Measurements from ENCODE around the gene WWOX.

WWOX gene

GRCh38 chr16:79201436-79201835 is 1102.0 kb downstream of the WWOX start:
- Histone ChIP-seq H3K9ac (ENCODE audit: low read length) (no peak overlapping the region), H3K4me3 (ENCODE audit: low read length) (no peak overlapping the region), H3K27me3 (ENCODE audit: control insufficient read depth, insufficient read depth, low read length) (no peaks in the 10 kb centered on the region), H3K36me3 (ENCODE audit: control insufficient read depth, insufficient read depth, low read length) (no peaks in the 10 kb centered on the region), H3K4me1 (ENCODE audit: control insufficient read depth, insufficient read depth, low read length) (no peaks in the 10 kb centered on the region), H3K9me3 (ENCODE audit: control insufficient read depth, low read length) (no peaks in the 10 kb centered on the region)

GRCh38 chr16:79202977-79203376 is 1103.5 kb downstream of the WWOX start:
- Histone ChIP-seq H3K9me3 (ENCODE audit: control insufficient read depth, low read length) (no peaks in the 10 kb centered on the region), H3K27me3 (ENCODE audit: control insufficient read depth, insufficient read depth, low read length) (no peaks in the 10 kb centered on the region), H3K4me1 (ENCODE audit: control insufficient read depth, insufficient read depth, low read length) (no peaks in the 10 kb centered on the region), H3K9ac (ENCODE audit: low read length) (no peak overlapping the region), H3K36me3 (ENCODE audit: control insufficient read depth, insufficient read depth, low read length) (no peaks in the 10 kb centered on the region), H3K4me3 (ENCODE audit: low read length) (no peak overlapping the region)

DNA sequence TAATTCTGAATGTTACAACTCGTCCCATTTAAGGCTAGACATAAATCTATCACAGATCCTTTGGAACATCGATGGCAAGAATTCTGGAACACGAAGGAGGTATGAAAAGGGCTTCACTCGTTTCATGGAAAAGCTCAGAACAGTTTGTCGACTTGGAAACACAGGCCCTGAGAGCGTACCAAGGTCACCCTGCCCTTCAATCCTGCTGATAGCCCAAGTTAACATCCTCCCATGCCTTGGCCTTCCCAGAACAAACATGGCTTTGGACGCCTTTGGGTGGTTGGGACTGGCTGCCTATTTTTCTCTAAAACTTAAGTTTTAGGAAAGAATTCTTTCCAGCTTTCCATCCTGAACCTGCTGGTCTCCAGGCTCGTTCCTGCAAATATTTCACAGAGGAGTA is 1105.0 kb downstream of the WWOX start:
- no peaks in the 10 kb centered on the region for H3K27me3 ChIP-seq (ENCODE audit: control insufficient read depth, insufficient read depth, low read length)

GRCh38 chr16:79206889-79207288 is 1107.4 kb downstream of the WWOX start:
- H3K4me1 ChIP-seq (ENCODE audit: control insufficient read depth, insufficient read depth, low read length), result peaks cover 5% of the 10 kb centered on the region
- H3K9ac ChIP-seq (ENCODE audit: low read length), result no peak overlapping the region
- H3K36me3 ChIP-seq (ENCODE audit: control insufficient read depth, insufficient read depth, low read length), result no peaks in the 10 kb centered on the region
- no peak overlapping the region for H3K4me3 ChIP-seq (ENCODE audit: low read length)
- no peaks in the 10 kb centered on the region for H3K27me3 ChIP-seq (ENCODE audit: control insufficient read depth, insufficient read depth, low read length)
- no peaks in the 10 kb centered on the region for H3K9me3 ChIP-seq (ENCODE audit: control insufficient read depth, low read length)

More for the DNA sequence above, 1105.0 kb downstream of the WWOX start:
- no peak overlapping the region for H3K9ac ChIP-seq (ENCODE audit: low read length)
- H3K4me1 ChIP-seq (ENCODE audit: control insufficient read depth, insufficient read depth, low read length), result no peaks in the 10 kb centered on the region
- no peaks in the 10 kb centered on the region for H3K36me3 ChIP-seq (ENCODE audit: control insufficient read depth, insufficient read depth, low read length)
- no peak overlapping the region for H3K4me3 ChIP-seq (ENCODE audit: low read length)
- H3K9me3 ChIP-seq (ENCODE audit: control insufficient read depth, low read length), result no peaks in the 10 kb centered on the region

DNA sequence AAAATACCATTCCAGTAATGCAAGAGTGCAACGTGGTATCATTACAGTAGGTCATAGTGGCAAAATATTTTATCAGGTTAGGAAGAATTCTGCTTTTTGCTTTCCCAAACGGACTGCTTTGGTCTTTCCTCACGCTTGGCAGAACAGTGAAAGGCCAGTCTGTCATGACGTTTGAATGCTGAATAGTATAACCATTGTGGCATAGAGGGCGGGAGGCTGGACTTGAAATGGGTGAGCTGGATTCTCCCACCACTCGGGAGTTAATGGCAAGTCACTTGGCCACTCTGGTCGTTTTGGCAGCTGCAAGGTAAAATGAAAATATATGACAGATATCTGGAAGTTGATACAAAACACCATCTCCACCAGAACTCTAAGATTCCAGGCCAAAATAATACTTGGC is 1109.9 kb downstream of the WWOX start:
- Histone ChIP-seq H3K36me3 (ENCODE audit: control insufficient read depth, insufficient read depth, low read length) (no peaks in the 10 kb centered on the region), H3K9ac (ENCODE audit: low read length) (no peak overlapping the region), H3K27me3 (ENCODE audit: control insufficient read depth, insufficient read depth, low read length) (no peaks in the 10 kb centered on the region), H3K9me3 (ENCODE audit: control insufficient read depth, low read length) (no peaks in the 10 kb centered on the region), H3K4me3 (ENCODE audit: low read length) (no peak overlapping the region), H3K4me1 (ENCODE audit: control insufficient read depth, insufficient read depth, low read length) (peaks cover 5% of the 10 kb centered on the region)

GRCh38 chr16:79210607-79211006 is 1111.2 kb downstream of the WWOX start:
- H3K4me1 ChIP-seq (ENCODE audit: control insufficient read depth, insufficient read depth, low read length), result peaks cover 5% of the 10 kb centered on the region
- H3K9me3 ChIP-seq (ENCODE audit: control insufficient read depth, low read length), result no peaks in the 10 kb centered on the region
- no peaks in the 10 kb centered on the region for H3K27me3 ChIP-seq (ENCODE audit: control insufficient read depth, insufficient read depth, low read length)
- no peaks in the 10 kb centered on the region for H3K36me3 ChIP-seq (ENCODE audit: control insufficient read depth, insufficient read depth, low read length)
- H3K9ac ChIP-seq (ENCODE audit: low read length), result no peak overlapping the region
- H3K4me3 ChIP-seq (ENCODE audit: low read length), result no peak overlapping the region

- Histone ChIP-seq H3K36me3 (ENCODE audit: control insufficient read depth, insufficient read depth, low read length) (no peaks in the 10 kb centered on the region), H3K9ac (ENCODE audit: low read length) (no peak overlapping the region), H3K27me3 (ENCODE audit: control insufficient read depth, insufficient read depth, low read length) (no peaks in the 10 kb centered on the region), H3K4me3 (ENCODE audit: low read length) (no peak overlapping the region), H3K4me1 (ENCODE audit: control insufficient read depth, insufficient read depth, low read length) (peaks cover 5% of the 10 kb centered on the region), H3K9me3 (ENCODE audit: control insufficient read depth, low read length) (no peaks in the 10 kb centered on the region)
These were observed 1112.1 kb downstream of the WWOX start for GRCh38 chr16:79211586-79211985.

DNA sequence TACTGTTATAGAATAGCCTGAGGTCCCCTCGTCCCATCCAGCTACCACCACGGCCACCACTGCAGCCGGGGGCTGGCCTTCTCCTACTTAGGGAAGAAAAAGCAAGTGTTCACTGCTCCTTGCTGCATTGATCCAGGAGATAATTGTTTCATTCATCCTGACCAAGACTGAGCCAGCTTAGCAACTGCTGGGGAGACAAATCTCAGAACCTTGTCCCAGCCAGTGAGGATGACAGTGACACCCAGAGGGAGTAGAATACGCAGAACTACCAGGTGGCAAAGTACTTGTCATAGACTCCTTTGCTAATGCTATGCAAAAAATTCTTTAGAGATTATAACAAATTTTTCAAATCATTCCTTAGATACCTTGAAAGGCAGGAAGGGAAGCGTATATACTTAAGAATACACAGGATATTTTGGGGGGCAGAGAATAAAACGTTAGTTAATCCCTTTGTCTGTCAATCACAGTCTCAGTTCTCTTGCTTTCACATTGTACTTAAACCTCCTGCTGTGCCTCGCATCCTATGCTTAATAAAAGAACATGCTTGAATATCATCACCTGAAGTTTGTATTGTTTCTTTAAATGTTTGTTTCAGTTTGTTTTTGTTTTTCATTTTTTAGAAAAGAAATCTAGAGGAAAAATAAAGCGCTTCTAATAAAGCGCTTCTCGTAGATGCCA is 1112.8 kb downstream of the WWOX start:
- H3K4me1 ChIP-seq (ENCODE audit: control insufficient read depth, insufficient read depth, low read length), result peaks cover 7% of the 10 kb centered on the region
- H3K9me3 ChIP-seq (ENCODE audit: control insufficient read depth, low read length), result no peaks in the 10 kb centered on the region
- H3K36me3 ChIP-seq (ENCODE audit: control insufficient read depth, insufficient read depth, low read length), result no peaks in the 10 kb centered on the region
- no peaks in the 10 kb centered on the region for H3K27me3 ChIP-seq (ENCODE audit: control insufficient read depth, insufficient read depth, low read length)
- no peak overlapping the region for H3K9ac ChIP-seq (ENCODE audit: low read length)
- no peak overlapping the region for H3K4me3 ChIP-seq (ENCODE audit: low read length)

GRCh38 chr16:79213214-79213613 is 1113.8 kb downstream of the WWOX start:
- no peak overlapping the region for H3K9ac ChIP-seq (ENCODE audit: low read length)
- H3K9me3 ChIP-seq (ENCODE audit: control insufficient read depth, low read length), result no peaks in the 10 kb centered on the region
- H3K4me1 ChIP-seq (ENCODE audit: control insufficient read depth, insufficient read depth, low read length), result peaks cover 17% of the 10 kb centered on the region
- no peaks in the 10 kb centered on the region for H3K27me3 ChIP-seq (ENCODE audit: control insufficient read depth, insufficient read depth, low read length)
- H3K4me3 ChIP-seq (ENCODE audit: low read length), result no peak overlapping the region
- no peaks in the 10 kb centered on the region for H3K36me3 ChIP-seq (ENCODE audit: control insufficient read depth, insufficient read depth, low read length)

DNA sequence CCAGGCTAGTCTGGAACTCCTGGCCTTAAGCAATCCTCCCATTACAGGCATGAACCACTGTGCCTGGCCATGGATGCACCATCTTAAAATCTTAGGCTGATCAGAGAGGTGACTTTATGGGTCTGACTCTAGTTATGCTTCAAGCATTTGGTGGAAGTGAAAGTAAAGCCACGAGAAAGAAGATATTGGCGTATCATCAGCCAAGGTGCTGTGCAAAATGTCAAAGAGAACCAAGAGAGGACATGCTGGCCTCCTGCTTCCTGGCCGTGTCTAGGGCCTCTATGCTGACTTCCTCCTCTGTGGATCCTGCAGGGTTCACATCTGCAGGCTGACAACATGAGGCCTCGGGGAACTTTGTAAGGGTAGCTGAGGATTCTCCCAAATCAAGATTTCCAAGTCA is 1115.8 kb downstream of the WWOX start:
- H3K27me3 ChIP-seq (ENCODE audit: control insufficient read depth, insufficient read depth, low read length), result no peaks in the 10 kb centered on the region
- no peaks in the 10 kb centered on the region for H3K9me3 ChIP-seq (ENCODE audit: control insufficient read depth, low read length)
- no peak overlapping the region for H3K9ac ChIP-seq (ENCODE audit: low read length)
- no peaks in the 10 kb centered on the region for H3K36me3 ChIP-seq (ENCODE audit: control insufficient read depth, insufficient read depth, low read length)
- peaks cover 24% of the 10 kb centered on the region for H3K4me1 ChIP-seq (ENCODE audit: control insufficient read depth, insufficient read depth, low read length)
- no peak overlapping the region for H3K4me3 ChIP-seq (ENCODE audit: low read length)

- Histone ChIP-seq H3K9ac (ENCODE audit: low read length) (no peak overlapping the region), H3K4me1 (ENCODE audit: control insufficient read depth, insufficient read depth, low read length) (peaks cover 24% of the 10 kb centered on the region), H3K36me3 (ENCODE audit: control insufficient read depth, insufficient read depth, low read length) (no peaks in the 10 kb centered on the region), H3K27me3 (ENCODE audit: control insufficient read depth, insufficient read depth, low read length) (no peaks in the 10 kb centered on the region), H3K9me3 (ENCODE audit: control insufficient read depth, low read length) (no peaks in the 10 kb centered on the region), H3K4me3 (ENCODE audit: low read length) (no peak overlapping the region)
These were observed 1118.0 kb downstream of the WWOX start for GRCh38 chr16:79217375-79218011.

- no peaks in the 10 kb centered on the region for H3K36me3 ChIP-seq (ENCODE audit: control insufficient read depth, insufficient read depth, low read length)
- H3K9me3 ChIP-seq (ENCODE audit: control insufficient read depth, low read length), result no peaks in the 10 kb centered on the region
- H3K27me3 ChIP-seq (ENCODE audit: control insufficient read depth, insufficient read depth, low read length), result no peaks in the 10 kb centered on the region
- no peak overlapping the region for H3K4me3 ChIP-seq (ENCODE audit: low read length)
- no peak overlapping the region for H3K9ac ChIP-seq (ENCODE audit: low read length)
- H3K4me1 ChIP-seq (ENCODE audit: control insufficient read depth, insufficient read depth, low read length), result peaks cover 24% of the 10 kb centered on the region
These were observed 1118.9 kb downstream of the WWOX start for GRCh38 chr16:79218351-79218750.

Data from mucosa of stomach (tissue), 1 donor.